NCI-H2227 (cell line): ENCODE data around the gene FOXP1.

Source experiments
- DNase-seq: peaks from one replicate; lab custom pipeline; 2025; ENCODE audit not compliant: unreplicated experiment; lab: John Stamatoyannopoulos, UW

Gene FOXP1

DNA sequence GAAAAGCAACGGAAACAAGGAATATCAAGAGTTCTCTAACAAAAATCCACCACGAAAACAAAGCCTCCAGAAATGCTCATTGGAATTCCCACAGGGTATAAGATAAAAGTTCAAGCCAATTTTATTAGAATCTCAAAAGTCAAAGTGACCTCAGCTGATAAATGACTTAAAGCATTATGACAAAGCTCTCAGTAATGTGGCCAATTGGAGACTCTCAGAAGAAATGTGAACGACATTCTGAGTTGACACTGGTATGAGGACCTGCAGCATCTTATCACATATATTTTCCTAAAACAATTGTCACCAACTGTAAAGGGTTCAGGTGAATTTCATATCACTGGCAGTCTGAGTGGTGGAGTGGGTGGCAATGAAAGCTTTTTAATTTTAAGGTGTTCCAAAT is 199.1 kb downstream of the FOXP1 start:
- DNase-seq = no peak

DNA sequence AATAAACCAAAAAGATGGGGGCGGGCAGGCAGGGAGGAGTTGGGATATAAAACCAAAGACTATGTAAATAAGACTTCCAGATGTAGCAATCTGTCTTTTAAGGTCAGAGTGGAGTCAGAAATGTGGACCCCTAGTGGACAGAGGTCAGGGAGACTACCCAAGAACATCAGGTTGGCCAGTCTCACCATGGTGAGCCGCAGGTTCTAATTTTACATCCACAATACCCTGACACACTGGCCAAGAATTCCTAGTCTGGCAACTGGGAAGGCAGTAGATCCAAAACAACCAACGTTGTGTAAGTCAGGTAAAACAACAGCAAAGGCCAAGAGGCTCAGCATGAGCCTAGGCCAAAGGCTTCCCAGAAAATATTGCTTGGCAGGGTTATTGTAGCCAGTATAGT is 203.4 kb downstream of the FOXP1 start:
- DNase-seq = no peak

DNA sequence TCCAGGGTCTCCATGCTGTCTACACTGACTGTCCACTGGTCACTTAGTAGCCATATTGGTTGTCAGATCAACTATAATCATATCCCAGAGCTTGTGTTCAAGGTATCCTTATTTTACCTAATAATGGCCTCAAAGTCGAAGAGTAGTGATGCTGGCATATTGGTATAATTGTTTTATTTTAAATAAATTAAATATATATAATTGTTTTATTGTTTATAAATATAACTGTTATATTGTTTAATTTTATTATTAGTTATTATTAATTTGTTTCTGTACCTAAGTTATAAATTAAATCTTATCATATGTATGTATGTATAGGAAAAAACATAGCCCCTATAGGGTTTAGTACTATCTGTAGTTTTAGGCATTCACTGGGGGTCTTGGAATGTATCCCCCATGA is 205.0 kb downstream of the FOXP1 start:
- no peak for DNase-seq

GRCh38 chr3:71376911-71377310 is 206.6 kb downstream of the FOXP1 start:
- no peak for DNase-seq

GRCh38 chr3:71376503-71376902 is 207.0 kb downstream of the FOXP1 start:
- no peak for DNase-seq

GRCh38 chr3:71374582-71374981 is 208.9 kb downstream of the FOXP1 start:
- no peak for DNase-seq

- no peak for DNase-seq
These were observed 210.5 kb downstream of the FOXP1 start for GRCh38 chr3:71372911-71373637.

- no peak for DNase-seq
These were observed 211.2 kb downstream of the FOXP1 start for GRCh38 chr3:71372241-71372768.

DNA sequence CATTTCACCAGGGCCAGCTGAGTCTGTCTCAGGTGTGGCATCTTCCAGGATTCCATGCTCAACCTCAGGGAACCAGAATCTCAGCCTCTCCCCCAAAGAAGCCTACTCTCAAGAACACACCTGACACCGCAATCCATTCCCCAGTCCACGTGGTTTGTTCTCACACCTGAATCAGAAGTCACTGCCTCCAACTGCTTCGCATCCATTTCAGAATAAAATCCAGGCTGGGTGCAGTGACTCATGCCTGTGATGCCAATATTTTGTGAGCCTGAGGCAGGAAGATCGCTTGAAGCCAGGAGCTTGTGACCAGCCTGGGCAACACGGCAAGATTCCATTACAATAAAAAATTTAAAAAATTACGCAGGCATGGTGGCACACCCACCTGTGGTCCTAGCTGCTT is 212.2 kb downstream of the FOXP1 start:
- DNase-seq = no peak

DNA sequence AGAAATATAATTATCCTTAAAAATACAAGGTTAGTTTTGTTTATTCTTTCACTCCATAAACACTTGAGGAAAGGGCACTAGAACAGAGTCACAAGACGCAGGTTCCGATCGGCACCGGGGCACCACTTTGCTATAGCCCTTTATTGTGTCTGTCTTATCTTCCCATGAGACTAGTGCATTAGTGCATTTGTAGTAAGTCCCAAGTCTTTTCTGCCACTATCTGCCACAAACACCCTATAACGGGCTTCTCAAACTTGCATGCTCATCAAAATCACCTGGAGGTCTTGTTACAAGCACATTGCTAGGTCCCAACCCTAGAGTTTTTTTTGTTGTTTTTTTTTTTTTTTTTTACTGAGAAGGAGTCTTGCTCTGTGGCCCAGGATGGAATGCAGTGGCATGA is 213.1 kb downstream of the FOXP1 start:
- no peak for DNase-seq

DNA sequence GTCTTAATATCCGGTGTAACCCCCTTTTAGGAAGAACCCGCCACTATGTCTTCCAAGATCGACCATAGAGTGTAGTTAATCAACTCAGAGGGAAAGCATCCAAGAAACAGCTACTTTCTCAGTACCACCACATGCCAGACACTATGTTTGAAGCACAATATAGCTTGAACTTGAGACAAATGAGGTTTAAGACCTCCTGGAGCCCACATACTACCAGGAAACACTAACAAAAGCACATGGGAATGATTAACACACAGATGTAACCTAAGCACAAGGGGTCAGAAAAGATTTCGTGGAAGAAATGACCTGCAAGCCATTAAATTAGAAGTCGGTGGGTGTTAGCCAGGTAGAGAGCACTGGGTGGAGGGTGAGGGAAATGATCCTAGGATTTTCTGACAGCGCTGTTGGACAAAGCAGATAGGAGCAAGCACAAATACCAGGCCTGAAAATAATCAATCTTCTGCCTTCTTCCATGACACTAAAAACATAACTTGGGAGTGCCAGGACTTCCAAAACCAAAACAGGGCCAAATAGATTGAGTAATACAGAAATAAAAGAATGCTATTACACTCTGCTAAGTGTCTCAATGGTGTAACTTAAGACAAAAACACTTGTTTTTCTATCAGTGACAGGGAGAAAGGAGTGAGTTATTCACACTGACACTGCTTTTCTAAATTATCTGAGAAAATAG is 213.7 kb downstream of the FOXP1 start:
- no peak for DNase-seq

DNA sequence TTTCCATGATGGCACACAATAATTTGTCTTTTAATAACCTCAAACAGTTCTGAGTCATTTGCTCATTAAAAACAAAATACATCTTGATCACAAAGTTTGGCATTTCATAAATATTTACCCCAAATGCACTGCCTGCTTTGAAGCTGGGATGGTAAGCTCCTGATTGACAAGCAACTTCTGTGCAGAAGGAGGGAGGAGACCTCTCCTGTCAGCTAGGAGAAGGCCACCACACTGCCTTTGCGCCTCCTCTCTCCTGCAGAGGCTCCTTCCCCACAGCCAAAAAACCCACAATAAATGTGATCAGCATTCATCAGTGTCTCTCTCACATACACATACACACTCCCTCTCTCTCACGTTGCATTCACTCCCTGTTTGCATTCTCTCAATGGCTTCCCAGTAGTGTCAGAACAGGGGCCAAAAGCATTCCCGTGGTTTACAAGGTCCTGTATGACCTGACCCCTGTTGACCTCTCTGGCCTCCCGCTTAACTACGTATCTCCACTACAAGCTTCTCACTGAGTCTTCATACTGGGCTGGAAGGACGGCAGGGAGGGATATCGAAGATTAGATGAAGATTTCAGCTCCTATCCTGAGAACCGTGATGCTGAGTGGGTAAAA is 216.4 kb downstream of the FOXP1 start:
- no peak for DNase-seq

- no peak for DNase-seq
These were observed 222.1 kb downstream of the FOXP1 start for GRCh38 chr3:71361334-71361890.

DNA sequence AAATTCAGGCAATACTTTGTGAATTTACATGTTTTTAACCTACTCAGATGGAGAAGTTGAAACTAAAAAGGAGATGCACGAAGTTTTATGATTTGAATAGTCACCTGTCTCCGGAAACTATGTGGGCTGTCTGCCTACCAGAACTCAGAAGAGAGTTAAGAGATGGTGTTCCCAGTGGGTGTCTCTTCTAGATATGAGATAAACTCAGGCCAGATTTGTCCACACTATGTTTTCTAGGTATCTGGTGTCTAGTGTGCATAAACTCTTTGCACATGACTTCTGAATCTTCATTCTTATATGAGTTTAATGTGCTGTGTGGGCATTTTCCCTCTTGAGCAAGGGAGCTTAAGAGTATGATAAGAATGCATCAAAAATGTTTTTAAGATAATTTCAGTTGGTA is 222.8 kb downstream of the FOXP1 start:
- no peak for DNase-seq

DNA sequence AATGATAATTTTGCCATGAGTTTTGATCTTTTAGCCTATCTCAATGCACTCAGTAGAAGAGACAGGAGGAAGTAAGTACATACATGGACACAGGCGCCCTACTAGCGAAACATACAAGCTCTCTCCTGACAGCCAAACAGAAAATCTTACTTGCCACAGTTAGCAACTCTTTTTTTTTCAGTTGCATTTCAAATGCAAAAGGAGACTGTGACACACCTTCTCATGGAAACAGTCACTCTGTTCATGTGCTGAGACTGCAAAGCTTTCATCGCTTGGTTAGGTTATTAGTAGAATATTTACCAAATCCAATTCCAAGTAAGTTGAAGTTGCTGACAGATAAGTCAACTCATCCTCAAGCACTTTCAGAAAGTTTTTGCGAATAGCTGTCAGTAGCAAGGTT is 223.3 kb downstream of the FOXP1 start:
- DNase-seq = no peak

GRCh38 chr3:71358243-71358642 is 225.3 kb downstream of the FOXP1 start:
- no peak for DNase-seq

- DNase-seq = no peak
These were observed 227.3 kb downstream of the FOXP1 start for GRCh38 chr3:71356265-71356664.

- no peak for DNase-seq
These were observed 227.7 kb downstream of the FOXP1 start for GRCh38 chr3:71355862-71356261.

DNA sequence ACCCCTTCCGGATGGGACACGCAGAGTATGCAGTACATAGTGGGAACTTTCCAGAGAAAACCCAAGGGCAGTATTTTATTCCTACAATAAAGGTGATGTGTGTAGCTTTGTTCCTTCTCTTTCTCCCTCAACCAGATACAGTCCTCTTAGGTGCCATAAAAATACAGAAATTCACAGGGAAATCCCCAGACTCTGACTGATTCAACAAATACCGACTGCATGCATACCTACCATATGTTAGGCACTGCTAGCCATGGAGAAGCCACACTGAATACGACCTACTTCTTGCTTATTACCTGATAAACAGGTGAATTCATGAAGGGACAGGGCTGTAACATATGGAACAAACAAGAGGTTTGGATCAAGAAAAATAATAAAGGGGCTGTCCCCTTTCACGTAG is 228.5 kb downstream of the FOXP1 start:
- no peak for DNase-seq

DNA sequence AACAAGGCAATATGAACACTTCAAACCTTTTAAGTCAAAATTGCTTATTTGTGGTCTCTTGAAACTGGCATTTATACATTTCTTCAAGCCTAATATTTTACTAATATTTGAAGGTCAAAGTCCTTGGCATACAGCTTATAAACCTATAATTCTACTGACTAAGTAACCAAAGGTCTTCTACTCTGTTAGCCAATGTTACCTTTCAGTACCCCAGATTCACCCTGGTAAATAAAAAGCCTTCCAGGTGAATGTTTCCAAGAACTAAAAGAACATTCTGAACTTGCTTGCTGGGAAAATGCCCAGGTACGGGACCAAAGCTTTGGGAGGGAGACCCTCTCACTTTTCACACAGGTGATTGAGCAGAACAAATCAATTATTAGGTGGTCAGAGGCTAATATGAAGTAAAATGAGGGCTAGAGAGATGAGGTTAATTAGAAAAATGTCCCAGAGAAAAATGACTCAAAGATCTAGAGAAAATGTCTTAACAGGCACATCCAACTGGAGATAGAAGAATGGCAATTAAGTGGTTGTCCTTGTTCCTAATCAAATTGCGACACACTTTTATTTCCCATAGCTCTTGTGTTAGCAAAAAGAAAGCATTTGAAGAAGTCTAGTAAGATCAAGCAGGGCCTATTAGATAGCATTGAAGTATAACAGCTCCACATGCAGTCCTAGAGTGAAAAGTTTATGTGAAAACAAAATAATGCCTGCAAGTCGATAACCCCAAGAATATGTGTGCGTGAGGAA is 232.0 kb downstream of the FOXP1 start:
- no peak for DNase-seq

GRCh38 chr3:71350998-71351397 is 232.5 kb downstream of the FOXP1 start:
- DNase-seq = no peak
